ENCODE results near the gene SBNO2.

DNA sequence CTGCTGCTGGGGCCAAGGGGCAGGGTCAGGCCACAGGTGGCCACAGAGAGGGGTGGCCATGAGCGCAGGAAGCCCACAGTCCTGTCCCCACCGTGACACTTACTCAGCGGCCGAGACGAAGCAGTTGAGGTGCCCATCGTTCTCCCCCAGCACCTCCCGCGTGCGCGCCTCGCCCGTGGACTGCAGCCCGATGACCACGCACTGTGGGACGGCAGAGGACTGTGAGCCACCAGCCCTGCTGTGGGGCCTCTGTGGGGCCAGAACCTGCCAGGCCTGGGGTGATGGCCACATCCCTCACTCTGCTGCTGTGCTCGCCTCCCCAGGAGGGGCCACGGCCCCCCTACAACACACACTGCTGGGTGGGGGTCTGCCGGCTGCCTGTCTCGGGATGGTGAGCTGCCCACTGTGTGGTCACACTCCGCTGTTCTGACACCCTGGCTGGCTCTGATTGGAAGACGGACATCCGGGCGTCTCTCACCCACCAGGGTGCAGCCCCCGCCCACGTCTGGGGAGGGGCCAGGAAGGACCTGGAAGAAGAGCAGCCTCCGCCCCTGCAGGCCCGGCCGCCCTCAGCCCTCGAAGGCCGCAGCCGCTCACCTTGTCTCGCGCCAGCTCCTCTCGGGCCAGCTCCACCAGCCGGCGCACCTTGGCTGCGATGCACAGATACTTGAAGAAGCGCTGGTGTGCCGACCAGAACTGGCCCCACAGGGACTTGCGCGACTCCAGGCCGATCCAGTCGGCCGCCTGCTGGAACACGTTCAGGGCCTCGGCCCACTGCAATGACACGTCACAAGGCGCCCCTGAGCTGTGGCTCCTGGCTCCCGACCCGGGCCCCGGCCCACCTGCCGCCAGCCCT is 57.1 kb downstream of the SBNO2 start:
- TF ChIP-seq, protein P1, sequence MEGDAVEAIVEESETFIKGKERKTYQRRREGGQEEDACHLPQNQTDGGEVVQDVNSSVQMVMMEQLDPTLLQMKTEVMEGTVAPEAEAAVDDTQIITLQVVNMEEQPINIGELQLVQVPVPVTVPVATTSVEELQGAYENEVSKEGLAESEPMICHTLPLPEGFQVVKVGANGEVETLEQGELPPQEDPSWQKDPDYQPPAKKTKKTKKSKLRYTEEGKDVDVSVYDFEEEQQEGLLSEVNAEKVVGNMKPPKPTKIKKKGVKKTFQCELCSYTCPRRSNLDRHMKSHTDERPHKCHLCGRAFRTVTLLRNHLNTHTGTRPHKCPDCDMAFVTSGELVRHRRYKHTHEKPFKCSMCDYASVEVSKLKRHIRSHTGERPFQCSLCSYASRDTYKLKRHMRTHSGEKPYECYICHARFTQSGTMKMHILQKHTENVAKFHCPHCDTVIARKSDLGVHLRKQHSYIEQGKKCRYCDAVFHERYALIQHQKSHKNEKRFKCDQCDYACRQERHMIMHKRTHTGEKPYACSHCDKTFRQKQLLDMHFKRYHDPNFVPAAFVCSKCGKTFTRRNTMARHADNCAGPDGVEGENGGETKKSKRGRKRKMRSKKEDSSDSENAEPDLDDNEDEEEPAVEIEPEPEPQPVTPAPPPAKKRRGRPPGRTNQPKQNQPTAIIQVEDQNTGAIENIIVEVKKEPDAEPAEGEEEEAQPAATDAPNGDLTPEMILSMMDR (conservative IDR thresholded peaks at IDR 0.05; ENCODE audit: low read depth, low read length): no peak
- no peak for TF ChIP-seq EZH2 (IDR thresholded peaks at IDR 0.05; ENCODE audit: borderline replicate concordance, low read depth, low read length, poor library complexity, severe bottlenecking)
